ENCODE results near the gene JADE3. TPM values are rescaled to one million over a fixed set of nuclear protein-coding genes. Genes with fewer than 3 reads are reported as not detected.

Gene JADE3
- total RNA-seq, 4 donors from 2014 or later = 2.0 to 10.9 (median 2.9) TPM

DNA sequence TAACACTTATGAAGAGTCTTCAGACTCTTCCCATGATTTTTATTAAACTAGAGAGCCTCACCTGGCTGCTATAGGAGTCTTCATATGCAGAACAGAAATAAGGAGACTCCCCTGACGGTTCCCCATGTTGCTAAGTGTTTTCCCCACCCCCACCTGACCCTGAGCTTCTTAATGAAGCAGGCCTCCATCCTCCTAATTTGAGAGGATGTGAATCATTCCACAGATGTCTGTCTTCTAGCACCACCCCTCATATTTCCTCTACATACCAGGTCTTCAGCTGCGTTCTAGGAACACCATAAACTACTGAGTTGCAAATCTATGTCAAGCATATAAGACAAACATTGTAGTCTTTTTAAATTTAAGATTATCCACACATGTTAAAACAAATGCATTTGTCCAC, 38.5 kb upstream of the JADE3 start:
- intact Hi-C loops (cut with DNase I; ENCODE audit: low total_unique reads) = no loop called here

GRCh38 chrX:46876901-46877300, 35.3 kb upstream of the JADE3 start:
- no peak for DNase-seq
- intact Hi-C loops (cut with DNase I; ENCODE audit: low total_unique reads) (no loop called here), in situ Hi-C loops (cut with MboI; ENCODE audit: low sequenced_read_pairs in 4 of 4) (no loop called here)
- Histone ChIP-seq H3K27me3 (no peaks in the 10 kb centered on the region), H3K36me3 (no peaks in the 10 kb centered on the region), H3K27ac (no peak overlapping the region), H3K9me3 (no peaks in the 10 kb centered on the region), H3K4me3 (no peak overlapping the region), H3K4me1 (no peaks in the 10 kb centered on the region)
- no peak for ATAC-seq
- TF ChIP-seq, protein P1, sequence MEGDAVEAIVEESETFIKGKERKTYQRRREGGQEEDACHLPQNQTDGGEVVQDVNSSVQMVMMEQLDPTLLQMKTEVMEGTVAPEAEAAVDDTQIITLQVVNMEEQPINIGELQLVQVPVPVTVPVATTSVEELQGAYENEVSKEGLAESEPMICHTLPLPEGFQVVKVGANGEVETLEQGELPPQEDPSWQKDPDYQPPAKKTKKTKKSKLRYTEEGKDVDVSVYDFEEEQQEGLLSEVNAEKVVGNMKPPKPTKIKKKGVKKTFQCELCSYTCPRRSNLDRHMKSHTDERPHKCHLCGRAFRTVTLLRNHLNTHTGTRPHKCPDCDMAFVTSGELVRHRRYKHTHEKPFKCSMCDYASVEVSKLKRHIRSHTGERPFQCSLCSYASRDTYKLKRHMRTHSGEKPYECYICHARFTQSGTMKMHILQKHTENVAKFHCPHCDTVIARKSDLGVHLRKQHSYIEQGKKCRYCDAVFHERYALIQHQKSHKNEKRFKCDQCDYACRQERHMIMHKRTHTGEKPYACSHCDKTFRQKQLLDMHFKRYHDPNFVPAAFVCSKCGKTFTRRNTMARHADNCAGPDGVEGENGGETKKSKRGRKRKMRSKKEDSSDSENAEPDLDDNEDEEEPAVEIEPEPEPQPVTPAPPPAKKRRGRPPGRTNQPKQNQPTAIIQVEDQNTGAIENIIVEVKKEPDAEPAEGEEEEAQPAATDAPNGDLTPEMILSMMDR (IDR thresholded peaks at IDR 0.05 in 4 of 5, conservative IDR thresholded peaks at IDR 0.05 in 1 of 5) = no peak
- TF ChIP-seq POLR2A (IDR thresholded peaks at IDR 0.05) = no peak

More for the DNA sequence above, 38.5 kb upstream of the JADE3 start:
- no peak for TF ChIP-seq POLR2A (IDR thresholded peaks at IDR 0.05)
- TF ChIP-seq, protein P1 (IDR thresholded peaks at IDR 0.05 in 4 of 5, conservative IDR thresholded peaks at IDR 0.05 in 1 of 5) = no peak
- no peak for DNase-seq
- no peak for ATAC-seq
- H3K27ac ChIP-seq = no peak overlapping the region
- no peaks in the 10 kb centered on the region for H3K36me3 ChIP-seq
- in situ Hi-C loops (cut with MboI; ENCODE audit: low sequenced_read_pairs in 4 of 4) = no loop called here
- H3K27me3 ChIP-seq = no peaks in the 10 kb centered on the region
- H3K9me3 ChIP-seq = no peaks in the 10 kb centered on the region
- H3K4me3 ChIP-seq = no peak overlapping the region
- H3K4me1 ChIP-seq = no peaks in the 10 kb centered on the region

- TF ChIP-seq, protein P1 (IDR thresholded peaks at IDR 0.05 in 4 of 5, conservative IDR thresholded peaks at IDR 0.05 in 1 of 5) = no peak
- no peak for TF ChIP-seq POLR2A (IDR thresholded peaks at IDR 0.05)
- Histone ChIP-seq H3K4me3 (no peak overlapping the region), H3K36me3 (no peaks in the 10 kb centered on the region), H3K27me3 (no peaks in the 10 kb centered on the region), H3K27ac (no peak overlapping the region), H3K9me3 (no peaks in the 10 kb centered on the region), H3K4me1 (no peaks in the 10 kb centered on the region)
- intact Hi-C loops (cut with DNase I; ENCODE audit: low total_unique reads) (no loop called here), in situ Hi-C loops (cut with MboI; ENCODE audit: low sequenced_read_pairs in 4 of 4) (no loop called here)
- DNase-seq (no peak), ATAC-seq (no peak)
These were observed 30.0 kb upstream of the JADE3 start for GRCh38 chrX:46882266-46882665.

GRCh38 chrX:46884799-46885198, 27.4 kb upstream of the JADE3 start:
- TF ChIP-seq POLR2A (IDR thresholded peaks at IDR 0.05) = no peak
- TF ChIP-seq, protein P1 (IDR thresholded peaks at IDR 0.05 in 4 of 5, conservative IDR thresholded peaks at IDR 0.05 in 1 of 5) = no peak
- Histone ChIP-seq H3K27ac (no peak overlapping the region), H3K4me1 (no peaks in the 10 kb centered on the region), H3K27me3 (no peaks in the 10 kb centered on the region), H3K4me3 (no peak overlapping the region), H3K9me3 (no peaks in the 10 kb centered on the region), H3K36me3 (no peaks in the 10 kb centered on the region)
- ATAC-seq (no peak), DNase-seq (no peak)
- in situ Hi-C loops (cut with MboI; ENCODE audit: low sequenced_read_pairs in 4 of 4) = no loop called here
- intact Hi-C loops (cut with DNase I; ENCODE audit: low total_unique reads) = no loop called here

- Histone ChIP-seq H3K27ac (no peak overlapping the region), H3K27me3 (no peaks in the 10 kb centered on the region), H3K36me3 (no peaks in the 10 kb centered on the region), H3K4me1 (no peaks in the 10 kb centered on the region), H3K9me3 (no peaks in the 10 kb centered on the region), H3K4me3 (no peak overlapping the region)
- ATAC-seq = no peak
- no peak for DNase-seq
- intact Hi-C loops (cut with DNase I; ENCODE audit: low total_unique reads) = no loop called here
- TF ChIP-seq, protein P1 (IDR thresholded peaks at IDR 0.05 in 4 of 5, conservative IDR thresholded peaks at IDR 0.05 in 1 of 5) = no peak
- no peak for TF ChIP-seq POLR2A (IDR thresholded peaks at IDR 0.05)
- in situ Hi-C loops (cut with MboI; ENCODE audit: low sequenced_read_pairs in 4 of 4) = no loop called here
These were observed 14.0 kb upstream of the JADE3 start for GRCh38 chrX:46898207-46898606.
